HepG2 (cell line): ENCODE data around the gene STYX. TPM values are rescaled to one million over a fixed set of nuclear protein-coding genes. Genes with fewer than 3 reads are reported as not detected.

ENCODE experiments used
- ARID4A ChIP-seq: sonication (generic); formaldehyde crosslinking; IDR thresholded peaks from 2 replicates; pipeline ENCODE4 v1.5.0; 2020; ENCODE audit warnings: mild to moderate bottlenecking, missing genetic modification reagents, borderline replicate concordance
- MYC ChIP-seq: sonication (generic); formaldehyde crosslinking; IDR thresholded peaks from 2 replicates; pipeline ENCODE4 v1.9.0; 2021; ENCODE audit warnings: missing genetic modification reagents, borderline replicate concordance
- ZNF33A ChIP-seq: sonication (generic); formaldehyde crosslinking; IDR thresholded peaks from 2 replicates; pipeline ENCODE4 v1.5.1; 2020; ENCODE audit warnings: missing genetic modification reagents, mild to moderate bottlenecking, moderate library complexity, borderline replicate concordance
- ZNF614 ChIP-seq: IDR thresholded peaks from 2 replicates; pipeline ENCODE4 v1.6.1; 2018; ENCODE audit warnings: missing biosample characterization, missing genetic modification reagents, inconsistent platforms, borderline replicate concordance
- ZNF747 ChIP-seq: sonication (generic); formaldehyde crosslinking; IDR thresholded peaks from 2 replicates; pipeline ENCODE4 v1.8.1; 2023; ENCODE audit warnings: missing genetic modification reagents, mild to moderate bottlenecking, borderline replicate concordance
- polyA plus RNA-seq, 8 experiments: library from polyadenylated mRNA; depleted of rRNA in 3 of 8; stranded (reverse) in 7 of 8; unstranded in 1 of 8; fragments of >200 nt; fragmentation: Illumina TruSeq in 4 of 8; extraction: Trizol in 4 of 8; gene quantifications; 2 replicates each; pipeline versions ENCODE4 v1.2.1 to v1.2.3, GENCODE V29; 2011 to 2016; ENCODE audit warnings: low read depth in 4 of 8, missing spikeins in 1 of 8, mixed read lengths in 1 of 8; ENCODE audit not compliant: insufficient read depth in 1 of 8
- total RNA-seq, 5 experiments: library from RNA; depleted of rRNA; stranded (reverse); fragments of >200 nt; fragmentation: Illumina TruSeq; extraction: Trizol; gene quantifications; 2 replicates each; pipeline ENCODE4 v1.2.3, GENCODE V29; 2016; ENCODE audit warnings: low read depth in 1 of 5
- TF ChIP-seq, protein P1 (sequence below): sonication (generic); formaldehyde crosslinking; IDR thresholded peaks from 2 replicates; pipeline ENCODE4 v1.4.0; 2020; ENCODE audit warnings: missing genetic modification reagents, mild to moderate bottlenecking, borderline replicate concordance
- TF ChIP-seq, protein P2 (sequence below): IDR thresholded peaks from 2 replicates; pipeline ENCODE4 v1.6.1; 2016; ENCODE audit warnings: missing compliant biosample characterization, missing genetic modification reagents, borderline replicate concordance
- TF ChIP-seq, protein P3 (sequence below): sonication (generic); formaldehyde crosslinking; IDR thresholded peaks from 2 replicates; pipeline ENCODE4 v1.9.0; 2021; ENCODE audit warnings: missing genetic modification reagents, borderline replicate concordance
- TF ChIP-seq, protein P4 (sequence below): IDR thresholded peaks from 2 replicates; pipeline ENCODE4 v1.4.0; 2020; ENCODE audit warnings: mild to moderate bottlenecking, missing genetic modification reagents
- TF ChIP-seq, protein P5 (sequence below): sonication (generic); formaldehyde crosslinking; IDR thresholded peaks from 2 replicates; pipeline ENCODE4 v1.5.0; 2020; ENCODE audit warnings: mild to moderate bottlenecking, missing genetic modification reagents

The STYX gene
- total and polyA plus RNA-seq, 2 of the 13 experiments (the other 11 are each of a cell fraction or from before 2014, with no cell fraction given): 6.6 to 10.9 TPM

GRCh38 chr14:52791223-52792096 lies 61.5 kb downstream of the STYX start, which contains the start of gene GNPNAT1 (continued):
- TF ChIP-seq ZNF614 (CRISPR knock-in tag) (peak; percentile 89), ZNF747 (CRISPR knock-in tag) (peak; percentile 78; the same call in 1 of the 2 replicates), ARID4A (peak; percentile 84), ZNF33A (CRISPR knock-in tag) (no peak), MYC (peak; percentile 89; the same call in 1 of the 2 replicates)
- TF ChIP-seq, protein P1, sequence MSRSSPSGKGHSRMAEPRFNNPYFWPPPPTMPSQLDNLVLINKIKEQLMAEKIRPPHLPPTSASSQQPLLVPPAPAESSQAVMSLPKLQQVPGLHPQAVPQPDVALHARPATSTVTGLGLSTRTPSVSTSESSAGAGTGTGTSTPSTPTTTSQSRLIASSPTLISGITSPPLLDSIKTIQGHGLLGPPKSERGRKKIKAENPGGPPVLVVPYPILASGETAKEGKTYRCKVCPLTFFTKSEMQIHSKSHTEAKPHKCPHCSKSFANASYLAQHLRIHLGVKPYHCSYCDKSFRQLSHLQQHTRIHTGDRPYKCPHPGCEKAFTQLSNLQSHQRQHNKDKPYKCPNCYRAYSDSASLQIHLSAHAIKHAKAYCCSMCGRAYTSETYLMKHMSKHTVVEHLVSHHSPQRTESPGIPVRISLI: peak; percentile 49; the same call in 1 of the 2 replicates
- TF ChIP-seq, protein P2, sequence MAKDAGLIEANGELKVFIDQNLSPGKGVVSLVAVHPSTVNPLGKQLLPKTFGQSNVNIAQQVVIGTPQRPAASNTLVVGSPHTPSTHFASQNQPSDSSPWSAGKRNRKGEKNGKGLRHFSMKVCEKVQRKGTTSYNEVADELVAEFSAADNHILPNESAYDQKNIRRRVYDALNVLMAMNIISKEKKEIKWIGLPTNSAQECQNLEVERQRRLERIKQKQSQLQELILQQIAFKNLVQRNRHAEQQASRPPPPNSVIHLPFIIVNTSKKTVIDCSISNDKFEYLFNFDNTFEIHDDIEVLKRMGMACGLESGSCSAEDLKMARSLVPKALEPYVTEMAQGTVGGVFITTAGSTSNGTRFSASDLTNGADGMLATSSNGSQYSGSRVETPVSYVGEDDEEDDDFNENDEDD: peak; percentile 92
- TF ChIP-seq, protein P3, sequence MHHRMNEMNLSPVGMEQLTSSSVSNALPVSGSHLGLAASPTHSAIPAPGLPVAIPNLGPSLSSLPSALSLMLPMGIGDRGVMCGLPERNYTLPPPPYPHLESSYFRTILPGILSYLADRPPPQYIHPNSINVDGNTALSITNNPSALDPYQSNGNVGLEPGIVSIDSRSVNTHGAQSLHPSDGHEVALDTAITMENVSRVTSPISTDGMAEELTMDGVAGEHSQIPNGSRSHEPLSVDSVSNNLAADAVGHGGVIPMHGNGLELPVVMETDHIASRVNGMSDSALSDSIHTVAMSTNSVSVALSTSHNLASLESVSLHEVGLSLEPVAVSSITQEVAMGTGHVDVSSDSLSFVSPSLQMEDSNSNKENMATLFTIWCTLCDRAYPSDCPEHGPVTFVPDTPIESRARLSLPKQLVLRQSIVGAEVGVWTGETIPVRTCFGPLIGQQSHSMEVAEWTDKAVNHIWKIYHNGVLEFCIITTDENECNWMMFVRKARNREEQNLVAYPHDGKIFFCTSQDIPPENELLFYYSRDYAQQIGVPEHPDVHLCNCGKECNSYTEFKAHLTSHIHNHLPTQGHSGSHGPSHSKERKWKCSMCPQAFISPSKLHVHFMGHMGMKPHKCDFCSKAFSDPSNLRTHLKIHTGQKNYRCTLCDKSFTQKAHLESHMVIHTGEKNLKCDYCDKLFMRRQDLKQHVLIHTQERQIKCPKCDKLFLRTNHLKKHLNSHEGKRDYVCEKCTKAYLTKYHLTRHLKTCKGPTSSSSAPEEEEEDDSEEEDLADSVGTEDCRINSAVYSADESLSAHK: 0 out of 2 replicates have a peak, but pooled peaks have one; percentile 54
- TF ChIP-seq, protein P4, sequence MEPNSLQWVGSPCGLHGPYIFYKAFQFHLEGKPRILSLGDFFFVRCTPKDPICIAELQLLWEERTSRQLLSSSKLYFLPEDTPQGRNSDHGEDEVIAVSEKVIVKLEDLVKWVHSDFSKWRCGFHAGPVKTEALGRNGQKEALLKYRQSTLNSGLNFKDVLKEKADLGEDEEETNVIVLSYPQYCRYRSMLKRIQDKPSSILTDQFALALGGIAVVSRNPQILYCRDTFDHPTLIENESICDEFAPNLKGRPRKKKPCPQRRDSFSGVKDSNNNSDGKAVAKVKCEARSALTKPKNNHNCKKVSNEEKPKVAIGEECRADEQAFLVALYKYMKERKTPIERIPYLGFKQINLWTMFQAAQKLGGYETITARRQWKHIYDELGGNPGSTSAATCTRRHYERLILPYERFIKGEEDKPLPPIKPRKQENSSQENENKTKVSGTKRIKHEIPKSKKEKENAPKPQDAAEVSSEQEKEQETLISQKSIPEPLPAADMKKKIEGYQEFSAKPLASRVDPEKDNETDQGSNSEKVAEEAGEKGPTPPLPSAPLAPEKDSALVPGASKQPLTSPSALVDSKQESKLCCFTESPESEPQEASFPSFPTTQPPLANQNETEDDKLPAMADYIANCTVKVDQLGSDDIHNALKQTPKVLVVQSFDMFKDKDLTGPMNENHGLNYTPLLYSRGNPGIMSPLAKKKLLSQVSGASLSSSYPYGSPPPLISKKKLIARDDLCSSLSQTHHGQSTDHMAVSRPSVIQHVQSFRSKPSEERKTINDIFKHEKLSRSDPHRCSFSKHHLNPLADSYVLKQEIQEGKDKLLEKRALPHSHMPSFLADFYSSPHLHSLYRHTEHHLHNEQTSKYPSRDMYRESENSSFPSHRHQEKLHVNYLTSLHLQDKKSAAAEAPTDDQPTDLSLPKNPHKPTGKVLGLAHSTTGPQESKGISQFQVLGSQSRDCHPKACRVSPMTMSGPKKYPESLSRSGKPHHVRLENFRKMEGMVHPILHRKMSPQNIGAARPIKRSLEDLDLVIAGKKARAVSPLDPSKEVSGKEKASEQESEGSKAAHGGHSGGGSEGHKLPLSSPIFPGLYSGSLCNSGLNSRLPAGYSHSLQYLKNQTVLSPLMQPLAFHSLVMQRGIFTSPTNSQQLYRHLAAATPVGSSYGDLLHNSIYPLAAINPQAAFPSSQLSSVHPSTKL: peak; percentile 54; the same call in 1 of the 2 replicates
- TF ChIP-seq, protein P5, sequence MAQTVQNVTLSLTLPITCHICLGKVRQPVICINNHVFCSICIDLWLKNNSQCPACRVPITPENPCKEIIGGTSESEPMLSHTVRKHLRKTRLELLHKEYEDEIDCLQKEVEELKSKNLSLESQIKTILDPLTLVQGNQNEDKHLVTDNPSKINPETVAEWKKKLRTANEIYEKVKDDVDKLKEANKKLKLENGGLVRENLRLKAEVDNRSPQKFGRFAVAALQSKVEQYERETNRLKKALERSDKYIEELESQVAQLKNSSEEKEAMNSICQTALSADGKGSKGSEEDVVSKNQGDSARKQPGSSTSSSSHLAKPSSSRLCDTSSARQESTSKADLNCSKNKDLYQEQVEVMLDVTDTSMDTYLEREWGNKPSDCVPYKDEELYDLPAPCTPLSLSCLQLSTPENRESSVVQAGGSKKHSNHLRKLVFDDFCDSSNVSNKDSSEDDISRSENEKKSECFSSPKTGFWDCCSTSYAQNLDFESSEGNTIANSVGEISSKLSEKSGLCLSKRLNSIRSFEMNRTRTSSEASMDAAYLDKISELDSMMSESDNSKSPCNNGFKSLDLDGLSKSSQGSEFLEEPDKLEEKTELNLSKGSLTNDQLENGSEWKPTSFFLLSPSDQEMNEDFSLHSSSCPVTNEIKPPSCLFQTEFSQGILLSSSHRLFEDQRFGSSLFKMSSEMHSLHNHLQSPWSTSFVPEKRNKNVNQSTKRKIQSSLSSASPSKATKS (CRISPR knock-in tag): peak; percentile 89; the same call in 1 of the 2 replicates
